HCEC 1CT (cell line): ENCODE data around the gene PTBP1.
"Not testable (repeated sequence)": the region's sequence is repeated elsewhere in the genome, so short reads cannot be mapped to it uniquely, and the experiment has no call there.

Experiments used
- DNase-seq: peaks from one replicate; pipeline ENCODE4 v3.0.0-alpha.2; 2017

PTBP1 gene

DNA sequence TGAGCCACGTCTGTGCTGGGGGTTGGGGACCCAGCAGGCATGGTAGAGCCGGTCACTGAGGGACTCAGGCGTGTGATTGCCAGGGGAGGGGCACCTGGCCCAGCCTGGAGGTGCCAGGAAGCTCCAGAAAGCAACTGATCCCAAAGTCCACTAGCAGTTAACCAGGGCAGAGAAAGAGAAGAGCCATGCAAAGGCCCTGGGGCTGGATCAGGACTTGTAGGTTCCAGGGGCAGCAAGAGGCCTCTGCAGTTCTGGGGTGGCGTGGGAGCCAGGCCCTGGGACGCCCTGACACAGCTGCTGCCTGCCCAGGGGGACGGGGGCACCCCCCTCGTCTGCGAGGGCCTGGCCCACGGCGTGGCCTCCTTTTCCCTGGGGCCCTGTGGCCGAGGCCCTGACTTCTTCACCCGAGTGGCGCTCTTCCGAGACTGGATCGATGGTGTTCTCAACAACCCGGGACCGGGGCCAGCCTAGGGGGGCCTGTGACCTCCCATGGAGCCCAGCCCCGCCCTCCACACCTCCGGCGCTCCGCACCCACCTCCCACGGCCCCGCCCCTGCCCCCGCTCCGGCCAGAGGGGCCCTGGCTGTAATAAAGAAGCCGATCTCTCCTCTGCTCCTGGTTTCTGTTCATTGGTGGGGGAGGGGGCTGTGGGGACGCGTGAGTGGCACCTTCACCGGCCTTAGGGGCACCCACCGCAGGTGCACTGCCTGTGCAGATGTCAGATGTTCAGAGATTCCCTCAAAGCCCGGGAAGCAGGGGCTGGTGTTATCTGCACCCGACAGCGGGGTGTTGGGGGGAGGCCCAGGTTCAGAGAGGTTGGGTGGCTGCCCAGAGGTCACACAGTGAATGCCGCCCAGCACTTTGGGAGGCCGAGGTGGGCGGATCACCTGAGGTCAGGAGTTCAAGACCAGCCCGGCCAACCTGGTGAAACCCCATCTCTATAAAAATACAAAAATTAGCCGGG lies 34.4 kb downstream of the PTBP1 start:
- no peak for DNase-seq

DNA sequence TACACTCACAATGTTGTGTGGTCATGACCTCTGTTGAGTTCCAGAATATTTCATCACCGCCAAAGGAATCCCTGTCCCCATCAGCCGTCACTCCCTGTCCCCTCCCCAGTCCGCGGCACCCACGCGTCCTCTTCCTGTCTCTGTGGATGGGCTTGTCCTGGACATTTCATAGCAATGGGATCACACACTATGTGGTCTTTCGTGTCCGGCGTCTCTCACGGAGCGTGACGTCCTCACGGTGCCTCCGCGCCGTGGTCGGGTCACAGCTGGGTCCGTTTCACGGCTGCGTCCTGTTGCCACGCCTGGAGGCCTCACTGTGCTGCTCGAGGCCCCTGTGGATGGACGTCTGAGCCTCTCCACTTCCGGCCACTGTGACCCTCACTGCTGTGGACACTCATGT lies 37.0 kb downstream of the PTBP1 start:
- DNase-seq = no peak

DNA sequence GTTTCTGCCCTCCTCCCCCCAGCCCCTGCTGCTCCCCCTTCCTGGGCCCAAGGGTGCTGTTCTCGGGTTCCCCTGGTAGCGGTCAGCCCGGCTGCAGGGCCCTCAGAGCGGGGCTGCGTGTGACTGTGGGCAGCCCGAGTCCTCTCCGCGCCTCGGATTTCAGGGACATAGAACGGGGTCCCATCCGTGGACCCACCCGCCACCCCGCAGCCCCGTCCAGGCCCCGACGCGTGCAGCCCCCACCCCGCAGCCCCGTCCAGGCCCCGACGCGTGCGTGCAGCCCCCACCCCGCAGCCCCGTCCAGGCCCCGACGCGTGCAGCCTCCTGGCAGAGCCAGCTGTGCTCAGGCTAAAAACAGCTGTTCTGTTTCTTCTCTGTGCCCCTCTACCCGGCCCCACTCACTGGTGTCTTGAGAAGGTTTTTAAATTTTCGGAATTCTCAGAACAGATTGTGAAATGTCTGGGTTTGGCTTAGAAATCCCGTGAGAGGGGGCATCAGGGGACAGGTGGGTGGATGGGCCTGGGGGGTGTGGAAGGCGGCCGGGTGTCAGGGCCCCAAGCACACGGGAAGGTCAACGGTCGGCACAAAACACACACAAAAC lies 38.1 kb downstream of the PTBP1 start:
- DNase-seq = no peak

DNA sequence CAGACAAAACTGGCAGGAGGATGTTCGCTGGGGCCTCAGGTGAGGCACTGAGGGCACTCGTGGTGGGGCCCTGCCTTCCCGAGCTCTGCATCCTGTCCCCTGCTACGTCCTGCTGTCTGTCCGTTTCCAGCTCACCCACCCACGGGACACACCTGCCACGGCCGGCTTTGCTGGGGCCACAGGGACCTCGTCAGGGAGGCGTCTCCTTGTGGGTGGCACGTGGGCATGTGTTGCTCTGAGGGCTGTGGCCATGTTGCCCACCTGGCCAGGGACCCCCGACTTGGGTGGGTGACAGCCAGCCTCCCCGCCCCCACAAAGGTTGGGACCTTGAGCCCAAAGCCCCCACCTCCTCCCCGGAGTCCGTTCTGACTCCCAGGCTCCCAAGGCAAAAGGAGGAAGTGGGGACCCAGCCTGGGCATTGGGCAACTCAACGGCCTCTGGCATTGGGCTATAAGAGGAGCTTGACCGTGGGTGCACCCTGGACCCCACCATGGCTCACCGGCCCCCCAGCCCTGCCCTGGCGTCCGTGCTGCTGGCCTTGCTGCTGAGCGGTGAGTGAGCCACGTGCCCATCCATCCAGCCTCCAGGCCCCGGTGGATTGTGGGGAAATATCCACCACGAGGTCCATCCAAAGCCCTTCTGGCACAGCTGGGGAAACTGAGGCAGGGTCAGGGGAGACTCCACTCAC lies 43.4 kb downstream of the PTBP1 start, which contains the start of gene PRTN3:
Gene PRTN3 (plus strand): TSS at position 481 of the 688 bp plus-strand sequence. CDS start 10 bp downstream, at position 491.
- DNase-seq = no peak

DNA sequence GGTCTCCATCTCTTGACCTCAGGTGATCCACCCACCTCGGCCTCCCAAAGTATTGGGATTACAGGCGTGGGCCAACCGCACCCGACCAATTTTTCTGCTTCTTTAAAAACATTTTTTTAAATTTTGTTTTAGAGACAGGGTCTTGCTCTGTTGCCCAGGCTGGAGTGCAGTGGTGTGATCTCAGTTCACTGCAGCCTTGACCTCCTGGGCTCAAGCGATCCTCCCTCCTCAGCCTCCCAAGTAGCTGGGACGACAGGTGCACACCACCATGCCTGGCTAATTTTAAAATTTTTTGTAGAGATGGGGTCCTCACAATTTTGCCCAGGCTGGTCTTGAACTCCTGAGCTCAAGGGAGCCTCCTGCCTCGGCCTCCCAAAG lies 45.5 kb downstream of the PTBP1 start:
- not testable (repeated sequence) for DNase-seq

DNA sequence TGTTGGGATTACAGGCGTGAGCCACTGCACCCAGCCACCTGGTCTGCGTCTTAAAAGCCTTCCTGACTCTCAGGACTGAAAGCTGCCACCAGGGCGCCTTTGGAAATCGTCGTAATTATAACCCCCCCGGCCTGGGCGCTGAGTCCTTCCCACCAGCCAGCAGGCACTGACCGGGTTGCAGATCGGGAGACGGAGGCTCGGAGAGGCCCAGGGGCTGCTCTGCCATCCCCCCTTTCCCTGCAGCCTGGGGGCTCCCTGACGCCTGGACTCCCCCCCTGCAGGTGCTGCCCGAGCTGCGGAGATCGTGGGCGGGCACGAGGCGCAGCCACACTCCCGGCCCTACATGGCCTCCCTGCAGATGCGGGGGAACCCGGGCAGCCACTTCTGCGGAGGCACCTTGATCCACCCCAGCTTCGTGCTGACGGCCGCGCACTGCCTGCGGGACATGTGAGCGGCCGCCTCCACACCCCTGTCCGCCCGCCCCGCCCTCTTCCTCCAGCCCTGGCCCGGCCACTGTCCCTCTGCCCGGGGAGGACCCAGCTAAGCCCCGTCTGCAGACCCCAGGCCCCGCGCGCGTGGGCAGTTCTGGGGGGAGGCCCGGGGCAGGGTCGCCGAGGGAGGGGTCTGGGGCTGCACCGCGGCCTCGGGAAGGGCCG lies 46.1 kb downstream of the PTBP1 start:
- no peak for DNase-seq

DNA sequence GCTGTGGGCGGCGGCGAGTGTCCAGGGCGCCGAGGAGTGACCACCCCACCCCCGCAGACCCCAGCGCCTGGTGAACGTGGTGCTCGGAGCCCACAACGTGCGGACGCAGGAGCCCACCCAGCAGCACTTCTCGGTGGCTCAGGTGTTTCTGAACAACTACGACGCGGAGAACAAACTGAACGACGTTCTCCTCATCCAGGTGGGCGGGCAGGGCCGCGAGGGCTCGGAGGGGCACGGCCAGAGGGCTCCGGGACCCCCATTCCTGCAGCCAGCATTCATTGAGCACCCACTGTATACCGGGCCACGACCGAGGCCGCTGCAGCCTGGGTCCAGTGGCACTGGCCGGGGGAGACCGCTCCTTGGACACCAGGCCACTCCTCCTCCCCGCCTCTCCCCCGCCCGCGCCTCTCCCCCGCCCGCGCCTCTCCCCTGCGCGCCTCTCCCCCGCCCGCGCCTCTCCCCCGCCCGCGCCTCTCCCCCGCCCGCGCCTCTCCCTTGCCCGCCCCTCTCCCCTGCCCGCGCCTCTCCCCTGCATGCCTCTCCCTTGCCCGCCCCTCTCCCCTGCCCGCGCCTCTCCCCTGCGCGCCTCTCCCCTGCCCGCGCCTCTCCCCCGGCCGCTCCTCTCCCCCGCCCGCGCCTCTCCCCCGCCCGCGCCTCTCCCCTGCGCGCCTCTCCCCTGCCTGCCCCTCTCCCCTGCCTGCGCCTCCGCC lies 46.7 kb downstream of the PTBP1 start:
- DNase-seq = no peak

DNA sequence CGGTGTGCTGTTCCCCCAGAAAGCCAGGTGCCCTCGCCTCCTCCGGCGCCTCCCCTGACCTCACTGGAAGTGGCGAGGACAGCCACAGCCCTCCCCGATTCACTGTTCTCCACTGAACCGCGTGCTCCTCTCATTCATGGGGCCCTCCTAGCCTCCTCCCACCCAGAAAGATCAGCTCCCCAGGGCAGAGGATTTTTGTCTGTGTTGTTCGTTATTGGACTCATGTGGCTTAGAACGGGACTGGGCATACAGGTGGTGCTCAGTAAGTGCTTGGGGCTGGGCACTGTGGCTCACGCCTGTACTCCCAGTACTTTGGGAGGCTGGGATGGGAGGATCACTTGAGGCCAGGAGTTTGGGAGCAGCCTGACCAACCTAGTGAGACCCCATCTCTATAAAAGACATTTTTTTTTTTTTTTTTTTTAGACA lies 47.3 kb downstream of the PTBP1 start:
- no peak for DNase-seq

DNA sequence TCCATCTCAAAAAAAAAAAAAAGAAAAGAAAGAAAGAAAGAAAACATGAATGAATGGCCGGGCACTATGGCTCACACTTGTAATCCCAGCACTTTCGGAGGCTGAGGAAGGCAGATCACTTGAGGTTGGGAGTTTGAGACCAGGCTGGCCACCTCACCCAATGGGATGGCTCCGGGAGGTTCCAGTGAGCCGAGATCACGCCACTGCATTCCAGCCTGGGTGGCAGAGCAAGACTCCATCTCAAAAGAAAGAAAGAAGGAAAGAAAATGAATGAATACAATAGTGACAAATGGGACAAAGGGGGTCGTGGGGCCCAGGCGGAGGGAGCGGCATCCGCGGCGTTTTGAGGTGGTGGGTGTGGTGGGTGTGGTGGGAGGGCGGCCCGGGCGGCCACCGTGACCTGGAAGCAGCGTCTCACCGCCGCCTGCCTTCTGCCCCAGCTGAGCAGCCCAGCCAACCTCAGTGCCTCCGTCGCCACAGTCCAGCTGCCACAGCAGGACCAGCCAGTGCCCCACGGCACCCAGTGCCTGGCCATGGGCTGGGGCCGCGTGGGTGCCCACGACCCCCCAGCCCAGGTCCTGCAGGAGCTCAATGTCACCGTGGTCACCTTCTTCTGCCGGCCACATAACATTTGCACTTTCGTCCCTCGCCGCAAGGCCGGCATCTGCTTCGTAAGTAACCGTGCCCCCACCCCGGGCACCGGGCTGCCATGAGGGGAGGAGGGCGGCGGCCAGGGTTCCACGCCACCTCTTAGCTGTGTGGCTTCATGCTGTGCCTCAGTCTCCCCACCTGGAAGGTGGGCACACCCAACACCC lies 48.7 kb downstream of the PTBP1 start:
- no peak for DNase-seq

DNA sequence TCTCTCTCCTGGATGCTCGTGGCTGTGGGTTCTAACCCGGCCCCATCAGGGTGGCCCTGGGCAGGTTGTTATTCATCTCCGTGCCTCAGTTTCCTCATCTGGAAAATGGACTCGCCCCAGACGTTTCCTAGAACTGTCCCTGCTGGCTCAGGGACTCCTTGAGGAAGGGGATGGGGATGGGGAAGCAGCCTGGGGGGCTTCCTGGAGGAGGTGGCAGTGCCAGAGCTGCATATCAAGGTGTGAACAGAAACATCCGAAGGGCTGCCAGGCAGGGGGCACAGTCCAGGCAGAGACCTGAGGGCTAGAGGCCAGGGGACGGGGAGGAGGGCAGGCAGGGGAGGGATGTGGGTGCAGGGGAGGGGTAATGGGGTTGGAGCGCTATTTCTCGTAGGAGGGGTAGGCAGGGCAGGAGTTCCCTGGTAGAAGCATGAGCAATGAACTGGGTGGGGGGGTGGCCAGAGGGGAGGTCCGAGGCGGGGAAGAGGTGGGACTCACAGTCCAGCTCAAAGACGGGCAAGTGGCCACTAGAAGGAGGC lies 51.2 kb downstream of the PTBP1 start:
- DNase-seq = no peak

DNA sequence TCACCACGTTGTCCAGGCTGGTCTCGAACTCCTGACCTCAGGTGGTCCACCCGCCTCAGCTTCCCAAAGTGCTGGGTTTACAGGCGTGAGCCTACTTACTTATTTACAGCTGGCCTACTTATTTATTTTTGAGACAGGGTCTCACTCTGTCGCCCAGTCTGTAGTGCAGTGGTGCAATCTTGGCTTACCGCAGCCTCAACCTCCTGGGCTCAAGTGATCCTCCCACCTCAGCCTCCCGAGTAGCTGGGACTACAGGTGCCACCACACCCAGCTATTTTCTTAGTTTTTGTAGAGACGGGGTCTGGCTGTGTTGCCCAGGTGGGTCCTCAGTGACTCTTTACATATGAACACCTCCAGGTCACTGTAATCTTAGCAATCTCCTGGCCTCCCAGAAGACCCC lies 51.9 kb downstream of the PTBP1 start:
- not testable (repeated sequence) for DNase-seq

DNA sequence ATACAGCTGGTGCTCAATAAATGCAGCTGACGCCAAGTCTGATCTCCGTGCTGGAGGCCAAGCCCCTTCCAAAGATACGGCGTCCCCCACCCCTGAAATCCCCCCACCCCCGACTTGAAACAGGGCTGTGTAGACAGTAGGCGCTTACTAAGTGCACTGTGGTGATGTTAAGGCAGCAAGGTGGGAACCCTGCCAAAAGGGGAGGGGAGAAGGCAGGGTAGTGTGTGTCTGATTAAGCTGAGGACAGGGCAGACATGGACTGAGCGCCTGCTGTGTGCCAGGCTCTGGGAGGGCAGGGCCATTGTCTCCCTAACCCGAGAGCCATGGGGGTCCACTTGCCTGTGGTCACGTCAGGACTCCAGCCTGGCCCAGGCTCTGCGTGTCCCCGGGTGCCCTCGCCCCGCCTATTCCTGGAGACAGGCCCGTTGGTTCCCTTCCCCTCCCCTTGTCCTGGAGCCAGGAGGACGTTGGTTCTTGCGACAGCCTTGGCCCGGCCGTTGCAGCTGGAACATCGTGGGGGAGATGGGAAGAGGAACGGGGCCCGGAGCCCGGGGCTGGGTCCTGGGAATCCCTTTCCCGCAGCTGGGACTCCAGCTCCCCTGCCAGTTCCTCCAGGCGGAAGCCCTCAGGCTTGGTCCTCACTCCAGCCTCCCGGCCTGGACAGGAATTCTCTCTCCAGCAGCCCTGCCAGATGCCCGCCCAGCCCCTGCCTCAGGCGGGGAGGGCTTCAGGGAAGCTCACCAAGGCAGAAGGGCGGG lies 53.1 kb downstream of the PTBP1 start:
- DNase-seq = peak; percentile 87

DNA sequence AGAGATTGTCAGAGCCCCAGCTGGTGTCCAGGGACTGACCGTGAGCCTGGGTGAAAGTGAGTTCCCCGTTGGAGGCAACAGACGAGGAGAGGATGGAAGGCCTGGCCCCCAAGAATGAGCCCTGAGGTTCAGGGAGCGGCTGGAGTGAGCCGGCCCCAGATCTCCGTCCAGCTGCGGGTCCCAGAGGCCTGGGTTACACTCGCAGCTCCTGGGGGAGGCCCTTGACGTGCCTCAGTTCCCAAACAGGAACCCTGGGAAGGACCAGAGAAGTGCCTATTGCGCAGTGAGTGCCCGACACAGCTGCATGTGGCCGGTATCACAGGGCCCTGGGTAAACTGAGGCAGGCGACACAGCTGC lies 53.7 kb downstream of the PTBP1 start:
- no peak for DNase-seq

DNA sequence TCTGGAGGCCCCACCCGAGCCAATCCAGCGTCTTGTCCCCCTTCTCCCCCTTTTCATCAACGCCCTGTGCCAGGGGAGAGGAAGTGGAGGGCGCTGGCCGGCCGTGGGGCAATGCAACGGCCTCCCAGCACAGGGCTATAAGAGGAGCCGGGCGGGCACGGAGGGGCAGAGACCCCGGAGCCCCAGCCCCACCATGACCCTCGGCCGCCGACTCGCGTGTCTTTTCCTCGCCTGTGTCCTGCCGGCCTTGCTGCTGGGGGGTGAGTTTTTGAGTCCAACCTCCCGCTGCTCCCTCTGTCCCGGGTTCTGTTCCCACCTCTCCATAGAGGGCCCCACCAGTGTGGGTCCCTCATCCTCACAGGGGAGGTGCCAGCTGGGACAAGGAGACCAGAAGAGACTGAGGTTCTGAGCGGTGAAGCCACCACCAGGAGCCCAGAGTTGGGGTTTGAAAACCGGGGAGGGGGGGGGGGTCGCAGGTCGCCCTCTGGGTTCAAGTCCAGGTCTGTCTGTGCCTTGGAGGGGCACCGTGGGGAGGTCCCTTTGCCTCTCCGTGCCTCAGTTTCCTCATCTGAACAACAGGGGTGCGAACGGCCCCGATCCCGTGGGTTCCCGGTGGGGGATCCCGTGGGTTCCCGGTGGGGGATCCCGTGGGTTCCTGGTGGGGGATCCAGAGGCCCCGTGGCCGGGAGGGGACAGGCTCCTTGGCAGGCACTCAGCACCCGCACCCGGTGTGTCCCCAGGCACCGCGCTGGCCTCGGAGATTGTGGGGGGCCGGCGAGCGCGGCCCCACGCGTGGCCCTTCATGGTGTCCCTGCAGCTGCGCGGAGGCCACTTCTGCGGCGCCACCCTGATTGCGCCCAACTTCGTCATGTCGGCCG lies 55.1 kb downstream of the PTBP1 start, which contains the start of gene ELANE:
Gene ELANE (plus strand): TSS at position 168 of the 878 bp plus-strand sequence. CDS start 26 bp downstream, at position 194.
- DNase-seq = no peak

DNA sequence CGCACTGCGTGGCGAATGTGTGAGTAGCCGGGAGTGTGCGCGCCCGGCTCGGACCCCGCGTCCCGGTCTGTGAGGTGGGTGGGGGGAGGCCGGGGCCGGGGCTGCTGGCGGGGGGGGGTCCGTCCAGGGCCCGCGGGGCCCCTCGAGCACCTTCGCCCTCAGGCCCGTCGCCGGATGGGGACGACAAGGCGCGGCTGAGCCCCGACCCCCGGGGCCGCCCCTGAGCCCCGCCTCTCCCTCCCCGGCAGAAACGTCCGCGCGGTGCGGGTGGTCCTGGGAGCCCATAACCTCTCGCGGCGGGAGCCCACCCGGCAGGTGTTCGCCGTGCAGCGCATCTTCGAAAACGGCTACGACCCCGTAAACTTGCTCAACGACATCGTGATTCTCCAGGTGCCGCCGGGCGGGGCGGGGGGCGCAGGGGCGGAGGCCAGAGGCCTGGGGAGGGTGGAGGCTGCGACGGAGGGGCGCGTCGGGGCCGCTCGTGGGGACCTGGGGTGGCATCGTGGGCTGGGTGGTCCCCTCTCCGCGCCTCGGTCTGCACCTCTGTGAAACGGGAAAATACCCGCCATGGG lies 55.8 kb downstream of the PTBP1 start:
- DNase-seq = no peak

DNA sequence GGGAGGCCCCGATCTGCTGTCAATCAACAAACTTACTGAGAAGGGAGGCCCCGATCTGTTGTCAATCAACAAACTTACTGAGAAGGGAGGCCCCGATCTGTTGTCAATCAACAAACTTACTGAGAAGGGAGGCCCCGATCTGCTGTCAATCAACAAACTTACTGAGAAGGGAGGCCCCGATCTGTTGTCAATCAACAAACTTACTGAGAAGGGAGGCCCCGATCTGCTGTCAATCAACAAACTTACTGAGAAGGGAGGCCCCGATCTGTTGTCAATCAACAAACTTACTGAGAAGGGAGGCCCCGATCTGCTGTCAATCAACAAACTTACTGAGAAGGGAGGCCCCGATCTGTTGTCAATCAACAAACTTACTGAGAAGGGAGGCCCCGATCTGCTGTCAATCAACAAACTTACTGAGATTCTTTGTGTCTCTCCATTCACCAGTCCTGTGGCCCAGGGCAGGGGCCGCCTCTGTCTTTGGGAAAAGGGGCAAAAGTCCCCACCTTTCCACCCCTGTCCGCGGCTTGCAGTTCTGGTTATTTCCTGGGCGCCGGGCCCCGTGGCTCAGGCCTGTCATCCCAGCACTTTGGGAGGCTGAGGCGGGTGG lies 56.5 kb downstream of the PTBP1 start:
- not testable (repeated sequence) for DNase-seq

DNA sequence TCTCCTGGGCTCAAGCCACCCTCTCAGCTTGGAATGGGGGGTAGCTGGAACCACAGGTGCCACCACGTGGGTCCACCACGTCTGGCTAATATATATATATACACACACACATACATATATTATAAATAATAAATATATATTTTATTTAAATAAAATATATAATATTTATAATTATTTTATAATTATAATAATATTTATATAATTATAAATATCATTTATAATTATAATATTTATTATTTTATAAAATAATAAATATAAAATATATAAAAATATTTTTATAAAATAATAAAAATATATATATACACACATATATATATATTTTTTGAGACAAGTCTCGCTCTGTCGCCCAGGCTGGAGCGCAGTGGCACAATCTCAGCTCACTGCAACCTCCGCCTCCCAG lies 57.3 kb downstream of the PTBP1 start:
- DNase-seq = no peak

DNA sequence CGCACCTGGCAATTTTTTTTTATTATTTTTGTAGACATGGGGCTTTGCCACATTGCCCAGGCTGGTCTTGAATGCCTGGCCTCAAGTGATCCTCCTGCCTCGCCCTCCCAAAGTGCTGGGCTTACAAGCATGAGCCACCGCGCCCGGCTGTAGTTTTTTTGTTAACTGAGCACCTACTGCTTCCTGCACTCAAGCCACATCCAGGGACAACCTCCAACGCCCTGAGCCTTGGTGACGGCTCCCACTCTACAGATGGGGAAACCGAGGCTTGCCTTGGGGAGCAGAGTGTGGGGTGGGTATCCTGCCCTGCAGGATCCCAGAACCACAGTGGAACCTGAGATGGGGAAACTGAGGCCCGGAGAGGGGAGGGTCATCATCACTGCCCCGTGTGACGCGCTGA lies 57.9 kb downstream of the PTBP1 start:
- DNase-seq = no peak
